H9 (cell line): Measurements from ENCODE around the gene ATP8A1. TPM values are rescaled to one million over a fixed set of nuclear protein-coding genes. Genes with fewer than 3 reads are reported as not detected.

Experiments used
- DNase-seq: peaks from one replicate; pipeline ENCODE4 v3.0.0-alpha.2; 2017
- H2AFZ ChIP-seq: one replicate; pipeline ENCODE4 v1.6.1; 2013; ENCODE audit warnings: mild to moderate bottlenecking, low read length, control low read depth, moderate library complexity
- H2AK5ac ChIP-seq: 2 replicates; pipeline ENCODE4 v1.6.1; 2013; ENCODE audit warnings: low read length, control low read depth, mixed read lengths; ENCODE audit not compliant: insufficient read length
- H2BK120ac ChIP-seq: one replicate; pipeline ENCODE4 v1.6.1; 2013; ENCODE audit warnings: low read depth, mild to moderate bottlenecking, low read length, control low read depth, inconsistent platforms; ENCODE audit not compliant: poor library complexity, severe bottlenecking
- H2BK12ac ChIP-seq: 2 replicates; pipeline ENCODE4 v1.6.1; 2013; ENCODE audit warnings: low read length, control low read depth, mixed read lengths, low read depth; ENCODE audit not compliant: insufficient read length
- H2BK15ac ChIP-seq: 2 replicates; pipeline ENCODE4 v1.6.1; 2013; ENCODE audit warnings: low read depth, low read length, control low read depth
- H2BK20ac ChIP-seq: one replicate; pipeline ENCODE4 v1.6.1; 2013; ENCODE audit warnings: low read depth, mild to moderate bottlenecking, low read length, control low read depth, inconsistent platforms; ENCODE audit not compliant: poor library complexity, severe bottlenecking
- H2BK5ac ChIP-seq: 2 replicates; pipeline ENCODE4 v1.6.1; 2013; ENCODE audit warnings: low read length, control low read depth, mixed read lengths; ENCODE audit not compliant: insufficient read length
- H3K14ac ChIP-seq: 2 replicates; pipeline ENCODE4 v1.6.1; 2013; ENCODE audit warnings: low read length, control low read depth; ENCODE audit not compliant: insufficient read depth
- H3K18ac ChIP-seq: 2 replicates; pipeline ENCODE4 v1.6.1; 2013; ENCODE audit warnings: low read depth, mild to moderate bottlenecking, mixed read lengths, low read length, control low read depth; ENCODE audit not compliant: insufficient read length
- H3K23ac ChIP-seq: 2 replicates; pipeline ENCODE4 v1.6.1; 2013; ENCODE audit warnings: low read length, control low read depth, mixed read lengths, low read depth; ENCODE audit not compliant: insufficient read length
- H3K23me2 ChIP-seq: 2 replicates; pipeline ENCODE4 v1.6.1; 2013; ENCODE audit warnings: low read depth, mild to moderate bottlenecking, mixed read lengths, low read length, control low read depth; ENCODE audit not compliant: insufficient read length, poor library complexity, severe bottlenecking
- H3K27ac ChIP-seq: 2 replicates; pipeline ENCODE4 v1.5.1; 2013; ENCODE audit warnings: low read length, control low read depth, mixed read lengths, low read depth; ENCODE audit not compliant: insufficient read length
- H3K27me3 ChIP-seq: 2 replicates; pipeline ENCODE4 v1.6.1; 2013; ENCODE audit warnings: low read length, control low read depth, inconsistent platforms; ENCODE audit not compliant: insufficient read depth
- H3K4ac ChIP-seq: 2 replicates; pipeline ENCODE4 v1.6.1; 2013; ENCODE audit warnings: low read depth, mild to moderate bottlenecking, control low read depth, inconsistent platforms, low read length, moderate library complexity
- H3K4me1 ChIP-seq: 2 replicates; pipeline ENCODE4 v1.6.1; 2013; ENCODE audit warnings: low read length, control low read depth, inconsistent platforms; ENCODE audit not compliant: insufficient read depth
- H3K4me2 ChIP-seq: 2 replicates; pipeline ENCODE4 v1.6.1; 2013; ENCODE audit warnings: low read length, control low read depth, mixed read lengths; ENCODE audit not compliant: insufficient read length, insufficient read depth
- H3K56ac ChIP-seq: 2 replicates; pipeline ENCODE4 v1.6.1; 2013; ENCODE audit warnings: low read depth, mild to moderate bottlenecking, mixed read lengths, low read length, control low read depth; ENCODE audit not compliant: insufficient read length
- H3K79me1 ChIP-seq: 2 replicates; pipeline ENCODE4 v1.6.1; 2013; ENCODE audit warnings: low read depth, mild to moderate bottlenecking, moderate library complexity, low read length, control low read depth, inconsistent platforms; ENCODE audit not compliant: insufficient read depth, poor library complexity, severe bottlenecking
- H3K79me2 ChIP-seq: 2 replicates; pipeline ENCODE4 v1.6.1; 2013; ENCODE audit warnings: low read length, control low read depth, inconsistent platforms; ENCODE audit not compliant: insufficient read depth
- H3K9ac ChIP-seq: 2 replicates; pipeline ENCODE4 v1.6.1; 2013; ENCODE audit warnings: low read length, control low read depth, mixed read lengths; ENCODE audit not compliant: insufficient read length; ENCODE audit errors: extremely low read depth
- H3K9me3 ChIP-seq: one replicate; pipeline ENCODE4 v1.6.1; 2013; ENCODE audit warnings: low read depth, low read length, inconsistent platforms; ENCODE audit not compliant: control insufficient read depth
- H3T11ph ChIP-seq: one replicate; pipeline ENCODE4 v1.6.1; 2013; ENCODE audit warnings: mild to moderate bottlenecking, low read length, control low read depth, inconsistent platforms
- H4K20me1 ChIP-seq: one replicate; pipeline ENCODE4 v1.6.1; 2013; ENCODE audit not compliant: control insufficient read depth, insufficient read length, insufficient read depth
- H4K5ac ChIP-seq: 2 replicates; pipeline ENCODE4 v1.6.1; 2013; ENCODE audit warnings: low read depth, mild to moderate bottlenecking, mixed read lengths, low read length, control low read depth; ENCODE audit not compliant: insufficient read length
- H4K8ac ChIP-seq: replicated peaks from 2 replicates; pipeline ENCODE4 v1.6.1; 2013; ENCODE audit warnings: low read length, control low read depth, mixed read lengths, low read depth; ENCODE audit not compliant: insufficient read length
- H4K91ac ChIP-seq: 2 replicates; pipeline ENCODE4 v1.6.1; 2013; ENCODE audit warnings: low read depth, mild to moderate bottlenecking, moderate library complexity, mixed read lengths, low read length, control low read depth; ENCODE audit not compliant: insufficient read length
- H3K27ac Mint-ChIP-seq, 3 experiments: 2 replicates in 2 of 3; 3 replicates in 1 of 3; pipeline ENCODE4 v1.8.0; 2020 to 2021; ENCODE audit warnings: mixed read lengths in 3 of 3, mild to moderate bottlenecking in 1 of 3, moderate library complexity in 1 of 3
- H3K27me3 Mint-ChIP-seq: 2 replicates; pipeline ENCODE4 v1.8.0; 2021; ENCODE audit warnings: low read depth, mild to moderate bottlenecking, moderate library complexity, mixed read lengths
- H3K36me3 Mint-ChIP-seq, 3 experiments: 2 replicates in 2 of 3; 3 replicates in 1 of 3; pipeline ENCODE4 v1.8.0; 2020 to 2021; ENCODE audit warnings: low read depth in 3 of 3, mixed read lengths in 3 of 3; ENCODE audit not compliant: insufficient read depth in 1 of 3
- H3K4me1 Mint-ChIP-seq, 2 experiments: 2 replicates each; pipeline ENCODE4 v1.8.0; 2020; ENCODE audit warnings: mixed read lengths in 2 of 2
- H3K4me3 Mint-ChIP-seq, 2 experiments: 2 replicates in 1 of 2; 3 replicates in 1 of 2; pipeline ENCODE4 v1.8.0; 2020 to 2021; ENCODE audit warnings: mild to moderate bottlenecking in 2 of 2, mixed read lengths in 2 of 2, moderate library complexity in 1 of 2
- H3K9me3 Mint-ChIP-seq, 2 experiments: 2 replicates in 1 of 2; 3 replicates in 1 of 2; pipeline ENCODE4 v1.8.0; 2020; ENCODE audit warnings: mild to moderate bottlenecking in 2 of 2, mixed read lengths in 2 of 2, moderate library complexity in 1 of 2
- CTCF ChIP-seq: fragments of 200-600 bp; sonication (generic); conservative IDR thresholded peaks from 3 replicates; pipeline ENCODE4 v1.8.0; 2021; ENCODE audit warnings: antibody characterized with exemption, mild to moderate bottlenecking
- total RNA-seq: library from RNA; stranded (reverse); gene quantifications from 2 replicates; pipeline ENCODE4 v1.2.1, GENCODE V29; 2021

Gene ATP8A1
- total RNA-seq, 1 experiment from 2014 or later = 5.1 TPM

GRCh38 chr4:42364266-42365053, 292.4 kb downstream of the ATP8A1 start:
- H3K4me1 ChIP-seq = no peaks in the 10 kb centered on the region
- no peak overlapping the region for H2AK5ac ChIP-seq
- H3K23ac ChIP-seq = no peak overlapping the region
- no peak overlapping the region for H3T11ph ChIP-seq
- H3K9ac ChIP-seq = no peak overlapping the region
- no peak overlapping the region for H2BK12ac ChIP-seq
- H3K4me3 Mint-ChIP-seq = no peak overlapping the region
- H3K4ac ChIP-seq = no peak overlapping the region
- H3K9me3 Mint-ChIP-seq = peaks cover 5% of the 10 kb centered on the region in 2 experiments; a peak in 2 of 5 replicates
- no peak overlapping the region for H2AFZ ChIP-seq
- no peaks in the 10 kb centered on the region for H3K23me2 ChIP-seq
- no peak overlapping the region for H2BK5ac ChIP-seq
- no peak overlapping the region for H2BK120ac ChIP-seq
- no peak overlapping the region for H2BK15ac ChIP-seq
- H2BK20ac ChIP-seq = no peak overlapping the region
- no peak overlapping the region for H4K5ac ChIP-seq
- peaks cover 0 to 6% (median 0%) of the 10 kb centered on the region in 3 experiments; a peak in 3 of 7 replicates for H3K36me3 Mint-ChIP-seq
- no peak overlapping the region for H4K8ac ChIP-seq
- no peak overlapping the region for H3K18ac ChIP-seq
- peaks cover 3% of the 10 kb centered on the region; the same call in 1 of the 2 replicates for H3K27me3 Mint-ChIP-seq
- no peak for DNase-seq
- no peak overlapping the region for H3K4me2 ChIP-seq
- H3K4me1 Mint-ChIP-seq = no peaks in the 10 kb centered on the region
- H4K20me1 ChIP-seq = no peaks in the 10 kb centered on the region
- H3K27ac ChIP-seq = no peak overlapping the region
- no peak overlapping the region for H3K14ac ChIP-seq
- no peaks in the 10 kb centered on the region; the same call in 1 of the 2 replicates for H3K79me2 ChIP-seq
- TF ChIP-seq CTCF = no peak
- H3K27me3 ChIP-seq = no peaks in the 10 kb centered on the region
- no peak overlapping the region for H4K91ac ChIP-seq
- H3K9me3 ChIP-seq = no peaks in the 10 kb centered on the region
- H3K56ac ChIP-seq = no peak overlapping the region
- H3K79me1 ChIP-seq = no peaks in the 10 kb centered on the region
- H3K27ac Mint-ChIP-seq = no peak overlapping the region
